GM23338 (cell line): ENCODE results near the gene MLLT10. TPM values are rescaled to one million over a fixed set of nuclear protein-coding genes. Genes with fewer than 3 reads are reported as not detected.

Source experiments
- ATAC-seq: fragments of 200-7000 bp; cut with Tn5 transposase; 3 replicates; pipeline ENCODE4 v1.9.1; 2020
- DNase-seq: peaks from one replicate; pipeline ENCODE4 v3.0.0-alpha.2; 2015; ENCODE audit warnings: low spot score
- H2AFZ ChIP-seq: fragments of 200-600 bp; sonication (generic); 2 replicates; pipeline ENCODE4 v1.8.0; 2016; ENCODE audit warnings: antibody characterized with exemption, mild to moderate bottlenecking, moderate library complexity
- H3F3A ChIP-seq: fragments of 200-600 bp; sonication (generic); replicated peaks from 2 replicates; pipeline ENCODE4 v1.8.0; 2017; ENCODE audit warnings: antibody characterized with exemption, mixed run types, low read depth
- H3K27ac ChIP-seq: fragments of 200-600 bp; sonication (generic); 2 replicates; pipeline ENCODE4 v1.6.1; 2016; ENCODE audit warnings: low read depth
- H3K27me3 ChIP-seq: fragments of 200-600 bp; sonication (generic); 2 replicates; pipeline ENCODE4 v1.8.0; 2016; ENCODE audit warnings: mild to moderate bottlenecking, mixed run types, moderate library complexity; ENCODE audit not compliant: insufficient read depth
- H3K36me3 ChIP-seq: fragments of 200-600 bp; sonication (generic); 2 replicates; pipeline ENCODE4 v1.8.0; 2016; ENCODE audit warnings: mild to moderate bottlenecking; ENCODE audit not compliant: insufficient read depth
- H3K4me1 ChIP-seq: fragments of 200-600 bp; sonication (generic); 2 replicates; pipeline ENCODE4 v1.8.0; 2016; ENCODE audit warnings: mild to moderate bottlenecking, moderate library complexity; ENCODE audit not compliant: insufficient read depth
- H3K4me2 ChIP-seq: fragments of 200-600 bp; sonication (generic); 2 replicates; pipeline ENCODE4 v1.7.1; 2017; ENCODE audit warnings: mixed run types
- H3K4me3 ChIP-seq: fragments of 200-600 bp; sonication (generic); 2 replicates; pipeline ENCODE4 v1.6.1; 2016; ENCODE audit warnings: mixed run types
- H3K79me2 ChIP-seq: fragments of 200-600 bp; sonication (generic); replicated peaks from 2 replicates; pipeline ENCODE4 v1.8.0; 2017; ENCODE audit warnings: mild to moderate bottlenecking; ENCODE audit not compliant: insufficient read depth
- H3K9me2 ChIP-seq: fragments of 200-600 bp; sonication (generic); 2 replicates; pipeline ENCODE4 v1.8.0; 2017; ENCODE audit not compliant: insufficient read depth
- H4K20me1 ChIP-seq: fragments of 200-600 bp; sonication (generic); replicated peaks from 2 replicates; pipeline ENCODE4 v1.8.0; 2017; ENCODE audit warnings: mild to moderate bottlenecking; ENCODE audit not compliant: insufficient read depth
- H3K27ac Mint-ChIP-seq: 2 replicates; pipeline ENCODE4 v1.8.0; 2020; ENCODE audit warnings: inconsistent platforms, mild to moderate bottlenecking, moderate library complexity, mixed read lengths
- H3K27me3 Mint-ChIP-seq: 3 replicates; pipeline ENCODE4 v1.8.0; 2022; ENCODE audit warnings: low read depth, mild to moderate bottlenecking, moderate library complexity, mixed read lengths, inconsistent platforms; ENCODE audit not compliant: insufficient read depth, poor library complexity
- H3K36me3 Mint-ChIP-seq: 3 replicates; pipeline ENCODE4 v1.8.0; 2021; ENCODE audit warnings: low read depth, mild to moderate bottlenecking, inconsistent platforms, moderate library complexity, mixed read lengths
- H3K4me1 Mint-ChIP-seq: 3 replicates; pipeline ENCODE4 v1.8.0; 2020; ENCODE audit warnings: mild to moderate bottlenecking, inconsistent platforms, mixed read lengths
- H3K4me3 Mint-ChIP-seq: 3 replicates; pipeline ENCODE4 v1.8.0; 2021; ENCODE audit warnings: moderate library complexity, mild to moderate bottlenecking, inconsistent platforms, mixed read lengths
- H3K9me3 Mint-ChIP-seq: 3 replicates; pipeline ENCODE4 v1.8.0; 2020; ENCODE audit warnings: moderate library complexity, mild to moderate bottlenecking, inconsistent platforms, mixed read lengths
- CREB1 ChIP-seq: fragments of 250-450 bp; sonication (Bioruptor Pico); IDR thresholded peaks from 2 replicates; pipeline ENCODE4 v1.5.0; 2020; ENCODE audit warnings: low read depth, mild to moderate bottlenecking, moderate library complexity
- EZH2 ChIP-seq: fragments of 200-600 bp; sonication (generic); IDR thresholded peaks from one replicate; pipeline ENCODE4 v1.8.0; 2017; ENCODE audit warnings: antibody characterized with exemption, mild to moderate bottlenecking, low read depth; ENCODE audit not compliant: unreplicated experiment
- EZH2phosphoT487 ChIP-seq: fragments of 200-600 bp; sonication (generic); IDR thresholded peaks from one replicate; pipeline ENCODE4 v1.8.1; 2018; ENCODE audit warnings: antibody characterized with exemption; ENCODE audit not compliant: unreplicated experiment
- JUNB ChIP-seq: IDR thresholded peaks from one replicate; pipeline ENCODE4 v1.6.1; 2016; ENCODE audit warnings: antibody characterized with exemption; ENCODE audit not compliant: unreplicated experiment
- NANOG ChIP-seq: IDR thresholded peaks from 2 replicates; pipeline ENCODE4 v1.6.1; 2016; ENCODE audit warnings: antibody characterized with exemption, borderline replicate concordance
- POLR2AphosphoS5 ChIP-seq: IDR thresholded peaks from 2 replicates; pipeline ENCODE4 v1.6.1; 2016; ENCODE audit warnings: antibody characterized with exemption, low read depth
- STAT1 ChIP-seq: IDR thresholded peaks from one replicate; pipeline ENCODE4 v1.6.1; 2016; ENCODE audit warnings: antibody characterized with exemption; ENCODE audit not compliant: unreplicated experiment
- ZNF114 ChIP-seq: fragments of 250-450 bp; sonication (Bioruptor Pico); IDR thresholded peaks from 2 replicates; pipeline ENCODE4 v1.5.0; 2020; ENCODE audit warnings: mild to moderate bottlenecking, moderate library complexity
- ZNF331 ChIP-seq: fragments of 250-450 bp; sonication (Bioruptor Pico); IDR thresholded peaks from 2 replicates; pipeline ENCODE4 v1.5.0; 2020; ENCODE audit warnings: low read depth, mild to moderate bottlenecking, moderate library complexity
- polyA plus RNA-seq: library from polyadenylated mRNA; unstranded; fragments of >200 nt; fragmentation: Nextera tagmentation; extraction: Ambion mirVana; gene quantifications from 2 replicates; pipeline ENCODE4 v1.2.1, GENCODE V29; 2016
- total RNA-seq: library from RNA; depleted of rRNA; stranded (reverse); fragments of >200 nt; shearing (Covaris generic); gene quantifications from 2 replicates; pipeline ENCODE4 v1.2.3, GENCODE V29; 2014
- TF ChIP-seq, protein P1 (sequence below): fragments of 250-450 bp; sonication (Bioruptor Pico); IDR thresholded peaks from 2 replicates; pipeline ENCODE4 v1.5.0; 2020; ENCODE audit warnings: mild to moderate bottlenecking, moderate library complexity
- TF ChIP-seq, protein P2 (sequence below): IDR thresholded peaks from one replicate; pipeline ENCODE4 v1.6.1; 2018; ENCODE audit warnings: antibody characterized with exemption; ENCODE audit not compliant: unreplicated experiment
- TF ChIP-seq, protein P3 (sequence below): IDR thresholded peaks from 2 replicates; pipeline ENCODE4 v1.6.1; 2016; ENCODE audit warnings: antibody characterized with exemption
- TF ChIP-seq, protein P4 (sequence below), 2 experiments: fragments of 200-600 bp in 1 of 2; sonication (generic) in 1 of 2; conservative IDR thresholded peaks; 2 replicates each; pipeline versions ENCODE4 v1.5.1 to v1.6.1; 2016 to 2017; ENCODE audit warnings: antibody characterized with exemption in 2 of 2, low read depth in 2 of 2, mild to moderate bottlenecking in 2 of 2, moderate library complexity in 1 of 2

Gene MLLT10
- total and polyA plus RNA-seq, 2 experiments from 2014 or later: 28.8 to 55.4 TPM

DNA sequence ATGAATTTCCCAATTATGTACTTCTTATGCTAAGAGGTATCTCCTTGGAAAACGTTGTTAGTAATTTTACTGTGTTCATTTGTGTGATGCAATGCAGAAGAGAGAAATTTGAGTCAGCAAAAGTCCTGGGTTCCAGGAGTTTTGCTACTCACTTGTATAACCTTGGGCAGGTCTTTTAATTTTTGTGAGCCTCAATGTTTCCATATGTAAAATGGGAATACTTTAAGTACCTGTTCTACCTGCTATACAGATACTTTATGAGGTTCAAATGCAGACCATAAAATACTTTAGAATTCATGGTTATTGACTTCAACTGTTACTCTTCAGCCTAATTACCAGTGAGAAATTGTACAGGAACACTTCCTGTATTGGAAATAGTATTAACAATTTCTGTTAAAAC, 185.5 kb downstream of the MLLT10 start:
- H3K4me1 ChIP-seq: peaks cover 20% of the 10 kb centered on the region

More for the DNA sequence above, 185.5 kb downstream of the MLLT10 start:
- Mint-ChIP-seq H3K9me3 (no peaks in the 10 kb centered on the region), H3K27ac (peak overlapping the region; percentile 89), H3K4me1 (peaks cover 21% of the 10 kb centered on the region), H3K4me3 (no peak overlapping the region), H3K27me3 (peaks cover 9% of the 10 kb centered on the region), H3K36me3 (peaks cover 17% of the 10 kb centered on the region)
- TF ChIP-seq, protein P1, sequence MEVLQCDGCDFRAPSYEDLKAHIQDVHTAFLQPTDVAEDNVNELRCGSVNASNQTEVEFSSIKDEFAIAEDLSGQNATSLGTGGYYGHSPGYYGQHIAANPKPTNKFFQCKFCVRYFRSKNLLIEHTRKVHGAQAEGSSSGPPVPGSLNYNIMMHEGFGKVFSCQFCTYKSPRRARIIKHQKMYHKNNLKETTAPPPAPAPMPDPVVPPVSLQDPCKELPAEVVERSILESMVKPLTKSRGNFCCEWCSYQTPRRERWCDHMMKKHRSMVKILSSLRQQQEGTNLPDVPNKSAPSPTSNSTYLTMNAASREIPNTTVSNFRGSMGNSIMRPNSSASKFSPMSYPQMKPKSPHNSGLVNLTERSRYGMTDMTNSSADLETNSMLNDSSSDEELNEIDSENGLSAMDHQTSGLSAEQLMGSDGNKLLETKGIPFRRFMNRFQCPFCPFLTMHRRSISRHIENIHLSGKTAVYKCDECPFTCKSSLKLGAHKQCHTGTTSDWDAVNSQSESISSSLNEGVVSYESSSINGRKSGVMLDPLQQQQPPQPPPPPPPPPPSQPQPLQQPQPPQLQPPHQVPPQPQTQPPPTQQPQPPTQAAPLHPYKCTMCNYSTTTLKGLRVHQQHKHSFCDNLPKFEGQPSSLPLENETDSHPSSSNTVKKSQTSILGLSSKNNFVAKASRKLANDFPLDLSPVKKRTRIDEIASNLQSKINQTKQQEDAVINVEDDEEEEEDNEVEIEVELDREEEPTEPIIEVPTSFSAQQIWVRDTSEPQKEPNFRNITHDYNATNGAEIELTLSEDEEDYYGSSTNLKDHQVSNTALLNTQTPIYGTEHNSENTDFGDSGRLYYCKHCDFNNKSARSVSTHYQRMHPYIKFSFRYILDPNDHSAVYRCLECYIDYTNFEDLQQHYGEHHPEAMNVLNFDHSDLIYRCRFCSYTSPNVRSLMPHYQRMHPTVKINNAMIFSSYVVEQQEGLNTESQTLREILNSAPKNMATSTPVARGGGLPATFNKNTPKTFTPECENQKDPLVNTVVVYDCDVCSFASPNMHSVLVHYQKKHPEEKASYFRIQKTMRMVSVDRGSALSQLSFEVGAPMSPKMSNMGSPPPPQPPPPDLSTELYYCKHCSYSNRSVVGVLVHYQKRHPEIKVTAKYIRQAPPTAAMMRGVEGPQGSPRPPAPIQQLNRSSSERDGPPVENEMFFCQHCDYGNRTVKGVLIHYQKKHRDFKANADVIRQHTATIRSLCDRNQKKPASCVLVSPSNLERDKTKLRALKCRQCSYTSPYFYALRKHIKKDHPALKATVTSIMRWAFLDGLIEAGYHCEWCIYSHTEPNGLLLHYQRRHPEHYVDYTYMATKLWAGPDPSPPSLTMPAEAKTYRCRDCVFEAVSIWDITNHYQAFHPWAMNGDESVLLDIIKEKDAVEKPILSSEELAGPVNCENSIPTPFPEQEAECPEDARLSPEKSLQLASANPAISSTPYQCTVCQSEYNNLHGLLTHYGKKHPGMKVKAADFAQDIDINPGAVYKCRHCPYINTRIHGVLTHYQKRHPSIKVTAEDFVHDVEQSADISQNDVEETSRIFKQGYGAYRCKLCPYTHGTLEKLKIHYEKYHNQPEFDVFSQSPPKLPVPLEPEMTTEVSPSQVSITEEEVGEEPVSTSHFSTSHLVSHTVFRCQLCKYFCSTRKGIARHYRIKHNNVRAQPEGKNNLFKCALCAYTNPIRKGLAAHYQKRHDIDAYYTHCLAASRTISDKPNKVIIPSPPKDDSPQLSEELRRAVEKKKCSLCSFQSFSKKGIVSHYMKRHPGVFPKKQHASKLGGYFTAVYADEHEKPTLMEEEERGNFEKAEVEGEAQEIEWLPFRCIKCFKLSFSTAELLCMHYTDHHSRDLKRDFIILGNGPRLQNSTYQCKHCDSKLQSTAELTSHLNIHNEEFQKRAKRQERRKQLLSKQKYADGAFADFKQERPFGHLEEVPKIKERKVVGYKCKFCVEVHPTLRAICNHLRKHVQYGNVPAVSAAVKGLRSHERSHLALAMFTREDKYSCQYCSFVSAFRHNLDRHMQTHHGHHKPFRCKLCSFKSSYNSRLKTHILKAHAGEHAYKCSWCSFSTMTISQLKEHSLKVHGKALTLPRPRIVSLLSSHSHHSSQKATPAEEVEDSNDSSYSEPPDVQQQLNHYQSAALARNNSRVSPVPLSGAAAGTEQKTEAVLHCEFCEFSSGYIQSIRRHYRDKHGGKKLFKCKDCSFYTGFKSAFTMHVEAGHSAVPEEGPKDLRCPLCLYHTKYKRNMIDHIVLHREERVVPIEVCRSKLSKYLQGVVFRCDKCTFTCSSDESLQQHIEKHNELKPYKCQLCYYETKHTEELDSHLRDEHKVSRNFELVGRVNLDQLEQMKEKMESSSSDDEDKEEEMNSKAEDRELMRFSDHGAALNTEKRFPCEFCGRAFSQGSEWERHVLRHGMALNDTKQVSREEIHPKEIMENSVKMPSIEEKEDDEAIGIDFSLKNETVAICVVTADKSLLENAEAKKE (CRISPR knock-in tag): no peak
- no peak for TF ChIP-seq ZNF114 (CRISPR knock-in tag)
- TF ChIP-seq ZNF331 (CRISPR knock-in tag): no peak
- TF ChIP-seq, protein P2, sequence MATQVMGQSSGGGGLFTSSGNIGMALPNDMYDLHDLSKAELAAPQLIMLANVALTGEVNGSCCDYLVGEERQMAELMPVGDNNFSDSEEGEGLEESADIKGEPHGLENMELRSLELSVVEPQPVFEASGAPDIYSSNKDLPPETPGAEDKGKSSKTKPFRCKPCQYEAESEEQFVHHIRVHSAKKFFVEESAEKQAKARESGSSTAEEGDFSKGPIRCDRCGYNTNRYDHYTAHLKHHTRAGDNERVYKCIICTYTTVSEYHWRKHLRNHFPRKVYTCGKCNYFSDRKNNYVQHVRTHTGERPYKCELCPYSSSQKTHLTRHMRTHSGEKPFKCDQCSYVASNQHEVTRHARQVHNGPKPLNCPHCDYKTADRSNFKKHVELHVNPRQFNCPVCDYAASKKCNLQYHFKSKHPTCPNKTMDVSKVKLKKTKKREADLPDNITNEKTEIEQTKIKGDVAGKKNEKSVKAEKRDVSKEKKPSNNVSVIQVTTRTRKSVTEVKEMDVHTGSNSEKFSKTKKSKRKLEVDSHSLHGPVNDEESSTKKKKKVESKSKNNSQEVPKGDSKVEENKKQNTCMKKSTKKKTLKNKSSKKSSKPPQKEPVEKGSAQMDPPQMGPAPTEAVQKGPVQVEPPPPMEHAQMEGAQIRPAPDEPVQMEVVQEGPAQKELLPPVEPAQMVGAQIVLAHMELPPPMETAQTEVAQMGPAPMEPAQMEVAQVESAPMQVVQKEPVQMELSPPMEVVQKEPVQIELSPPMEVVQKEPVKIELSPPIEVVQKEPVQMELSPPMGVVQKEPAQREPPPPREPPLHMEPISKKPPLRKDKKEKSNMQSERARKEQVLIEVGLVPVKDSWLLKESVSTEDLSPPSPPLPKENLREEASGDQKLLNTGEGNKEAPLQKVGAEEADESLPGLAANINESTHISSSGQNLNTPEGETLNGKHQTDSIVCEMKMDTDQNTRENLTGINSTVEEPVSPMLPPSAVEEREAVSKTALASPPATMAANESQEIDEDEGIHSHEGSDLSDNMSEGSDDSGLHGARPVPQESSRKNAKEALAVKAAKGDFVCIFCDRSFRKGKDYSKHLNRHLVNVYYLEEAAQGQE: no peak
- no peak for TF ChIP-seq STAT1
- TF ChIP-seq, protein P3, sequence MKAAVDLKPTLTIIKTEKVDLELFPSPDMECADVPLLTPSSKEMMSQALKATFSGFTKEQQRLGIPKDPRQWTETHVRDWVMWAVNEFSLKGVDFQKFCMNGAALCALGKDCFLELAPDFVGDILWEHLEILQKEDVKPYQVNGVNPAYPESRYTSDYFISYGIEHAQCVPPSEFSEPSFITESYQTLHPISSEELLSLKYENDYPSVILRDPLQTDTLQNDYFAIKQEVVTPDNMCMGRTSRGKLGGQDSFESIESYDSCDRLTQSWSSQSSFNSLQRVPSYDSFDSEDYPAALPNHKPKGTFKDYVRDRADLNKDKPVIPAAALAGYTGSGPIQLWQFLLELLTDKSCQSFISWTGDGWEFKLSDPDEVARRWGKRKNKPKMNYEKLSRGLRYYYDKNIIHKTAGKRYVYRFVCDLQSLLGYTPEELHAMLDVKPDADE: no peak
- TF ChIP-seq, protein P4, sequence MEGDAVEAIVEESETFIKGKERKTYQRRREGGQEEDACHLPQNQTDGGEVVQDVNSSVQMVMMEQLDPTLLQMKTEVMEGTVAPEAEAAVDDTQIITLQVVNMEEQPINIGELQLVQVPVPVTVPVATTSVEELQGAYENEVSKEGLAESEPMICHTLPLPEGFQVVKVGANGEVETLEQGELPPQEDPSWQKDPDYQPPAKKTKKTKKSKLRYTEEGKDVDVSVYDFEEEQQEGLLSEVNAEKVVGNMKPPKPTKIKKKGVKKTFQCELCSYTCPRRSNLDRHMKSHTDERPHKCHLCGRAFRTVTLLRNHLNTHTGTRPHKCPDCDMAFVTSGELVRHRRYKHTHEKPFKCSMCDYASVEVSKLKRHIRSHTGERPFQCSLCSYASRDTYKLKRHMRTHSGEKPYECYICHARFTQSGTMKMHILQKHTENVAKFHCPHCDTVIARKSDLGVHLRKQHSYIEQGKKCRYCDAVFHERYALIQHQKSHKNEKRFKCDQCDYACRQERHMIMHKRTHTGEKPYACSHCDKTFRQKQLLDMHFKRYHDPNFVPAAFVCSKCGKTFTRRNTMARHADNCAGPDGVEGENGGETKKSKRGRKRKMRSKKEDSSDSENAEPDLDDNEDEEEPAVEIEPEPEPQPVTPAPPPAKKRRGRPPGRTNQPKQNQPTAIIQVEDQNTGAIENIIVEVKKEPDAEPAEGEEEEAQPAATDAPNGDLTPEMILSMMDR (conservative IDR thresholded peaks at IDR 0.05; ENCODE audit: low read depth in 2 of 2): no peak
- no peak for TF ChIP-seq NANOG
- no peak for TF ChIP-seq EZH2phosphoT487
- no peak for TF ChIP-seq JUNB
- TF ChIP-seq CREB1: no peak
- no peak for TF ChIP-seq POLR2AphosphoS5
- no peak for TF ChIP-seq EZH2
- DNase-seq: no peak
- no peaks in the 10 kb centered on the region for H4K20me1 ChIP-seq
- no peaks in the 10 kb centered on the region; the same call in 1 of the 2 replicates for H3K36me3 ChIP-seq
- no peak overlapping the region for H3K4me3 ChIP-seq
- no peaks in the 10 kb centered on the region for H3K27me3 ChIP-seq
- H3F3A ChIP-seq: no peaks in the 10 kb centered on the region
- peak overlapping the region; percentile 1; the same call in 1 of the 2 replicates for H3K27ac ChIP-seq
- no peak for ATAC-seq
- no peak overlapping the region for H2AFZ ChIP-seq
- no peaks in the 10 kb centered on the region for H3K9me2 ChIP-seq
- no peaks in the 10 kb centered on the region for H3K79me2 ChIP-seq
- H3K4me2 ChIP-seq: no peak overlapping the region
